Aorta (tissue), 5 donors: ENCODE measurements around the gene IGLON5. TPM values are rescaled to one million over a fixed set of nuclear protein-coding genes. Genes with fewer than 3 reads are reported as not detected.

Source experiments
- ATAC-seq: fragments of 200-7000 bp; cut with Tn5 transposase; one replicate; pipeline ENCODE4 v1.9.1; 2022; ENCODE audit warnings: moderate library complexity; ENCODE audit not compliant: low FRiP score
- DNase-seq, 2 donors: peaks; one replicate each; pipeline ENCODE4 v3.0.0-alpha.2; 2020
- H3K27ac ChIP-seq, 2 donors: one replicate each; pipeline ENCODE4 v1.5.1; 2013; ENCODE audit warnings: low read length in 2 of 2, mild to moderate bottlenecking in 2 of 2, moderate library complexity in 2 of 2, control low read depth in 1 of 2, inconsistent platforms in 1 of 2, low read depth in 1 of 2
- H3K27me3 ChIP-seq, 2 donors: one replicate each; pipeline ENCODE4 v1.6.1; 2013; ENCODE audit warnings: control low read depth in 1 of 2, low read length in 1 of 2, mild to moderate bottlenecking in 1 of 2, moderate library complexity in 1 of 2; ENCODE audit not compliant: insufficient read depth in 2 of 2, control insufficient read depth in 1 of 2
- H3K36me3 ChIP-seq, 2 donors: one replicate each; pipeline ENCODE4 v1.6.1; 2013; ENCODE audit warnings: control low read depth in 1 of 2, low read length in 1 of 2, mild to moderate bottlenecking in 1 of 2; ENCODE audit not compliant: insufficient read depth in 2 of 2, control insufficient read depth in 1 of 2
- H3K4me1 ChIP-seq, 2 donors: one replicate each; pipeline ENCODE4 v1.6.1; 2013; ENCODE audit warnings: low read length in 2 of 2, control low read depth in 1 of 2, mild to moderate bottlenecking in 1 of 2, moderate library complexity in 1 of 2; ENCODE audit not compliant: insufficient read depth in 2 of 2, control insufficient read depth in 1 of 2
- H3K4me3 ChIP-seq, 2 donors: one replicate each; pipeline ENCODE4 v1.5.1; 2013; ENCODE audit warnings: low read length in 2 of 2, control low read depth in 1 of 2, mild to moderate bottlenecking in 1 of 2
- H3K9me3 ChIP-seq: one replicate; pipeline ENCODE4 v1.6.1; 2013; ENCODE audit warnings: mild to moderate bottlenecking, low read length; ENCODE audit not compliant: control insufficient read depth
- WGBS, 2 donors: extraction: QIAGEN DNeasy Blood & Tissue Kit; methylation state at CpG; one replicate each; pipeline ENCODE4 v1.1.7; 2013; 5-methylcytosine and 5-hydroxymethylcytosine counted together
- intact Hi-C, 2 donors: fragments of 100-400 bp; cut with DNase I; formaldehyde crosslinking; loops; one replicate each; pipeline versions ENCODE4 v1.14.2 to v1.15.0; 2022
- polyA plus RNA-seq, 2 donors: library from polyadenylated mRNA; stranded (reverse); fragments of 200-250 nt; gene quantifications; one replicate each; pipeline ENCODE4 v1.2.3, GENCODE V29; 2013
- total RNA-seq, 2 donors: library from RNA; stranded (reverse); fragmentation: NEBNext Ultra II Directional; extraction: Animal tissue kit (Norgen Biotek cat#: 25700); gene quantifications; one replicate each; pipeline ENCODE4 v1.2.1, GENCODE V29; 2021
- donor health status: healthy with polysubstance abuse.
- donor health status: Bipolar disorder and iron deficiency.
- donor health status: DM: no; HTN: no; CAD: no.
- donor health status: DM: no; HTN: no; CAD: no.
- donor health status: DM: yes; HTN: yes; CAD: no.

Gene IGLON5
- total and polyA plus RNA-seq, 4 donors: 0.13 to 0.26 (median 0.24) TPM; not detected in 1

GRCh38 chr19:51370230-51370629 is 58.8 kb downstream of the IGLON5 start:
- Histone ChIP-seq H3K27ac (no peak overlapping the region), H3K36me3 (no peaks in the 10 kb centered on the region), H3K4me1 (no peaks in the 10 kb centered on the region), H3K27me3 (no peaks in the 10 kb centered on the region), H3K4me3 (no peak overlapping the region), H3K9me3 (no peaks in the 10 kb centered on the region)
- 67 to 74% methylated on average over 4 of the region's 4 CpGs for WGBS, 2 donors
- no peak for ATAC-seq
- no peak for DNase-seq
- intact Hi-C loops: no loop called here

GRCh38 chr19:51371186-51371690 is 59.8 kb downstream of the IGLON5 start:
- intact Hi-C loops: no loop called here
- Histone ChIP-seq H3K27me3 (no peaks in the 10 kb centered on the region), H3K27ac (no peak overlapping the region), H3K9me3 (no peaks in the 10 kb centered on the region), H3K36me3 (no peaks in the 10 kb centered on the region), H3K4me1 (no peaks in the 10 kb centered on the region), H3K4me3 (no peak overlapping the region)
- ATAC-seq (no peak), DNase-seq (no peak)
- WGBS, 2 donors: 63 to 70% methylated on average over 8 of the region's 8 CpGs

- Histone ChIP-seq H3K4me1 (no peaks in the 10 kb centered on the region), H3K4me3 (no peak overlapping the region), H3K27ac (no peak overlapping the region), H3K36me3 (no peaks in the 10 kb centered on the region), H3K27me3 (no peaks in the 10 kb centered on the region), H3K9me3 (no peaks in the 10 kb centered on the region)
- DNase-seq (peak in 1 of 2 donors; percentile 73), ATAC-seq (no peak)
- 82 to 87% methylated on average over 18 of the region's 18 CpGs for WGBS, 2 donors
- intact Hi-C loops: no loop called here
These were observed 60.7 kb downstream of the IGLON5 start for GRCh38 chr19:51372021-51372648.

- Histone ChIP-seq H3K9me3 (no peaks in the 10 kb centered on the region), H3K4me1 (no peaks in the 10 kb centered on the region), H3K36me3 (no peaks in the 10 kb centered on the region), H3K27me3 (no peaks in the 10 kb centered on the region), H3K4me3 (no peak within 1 kb of the TSS), H3K27ac (no peak within 1 kb of the TSS)
- ATAC-seq: no peak
- peak in 1 of 2 donors; percentile 32 for DNase-seq
- intact Hi-C loops: no loop called here
- 44 to 49% methylated on average over 9 of the region's 9 CpGs for WGBS, 2 donors
These were observed 61.4 kb downstream of the IGLON5 start, which contains the start of gene NKG7 for GRCh38 chr19:51372649-51373504. NKG7 (minus strand) TSS chr19:51372654; CDS start chr19:51372535, 119 bp downstream.

- no peak overlapping the region for H3K4me3 ChIP-seq
- H3K27ac ChIP-seq: no peak overlapping the region
- no peaks in the 10 kb centered on the region for H3K4me1 ChIP-seq
- intact Hi-C loops: no loop called here
- DNase-seq (peak in 1 of 2 donors; percentile 37), ATAC-seq (no peak)
- no peaks in the 10 kb centered on the region for H3K9me3 ChIP-seq
- 78 to 80% methylated on average over 11 of the region's 11 CpGs for WGBS, 2 donors
- no peaks in the 10 kb centered on the region for H3K36me3 ChIP-seq
- H3K27me3 ChIP-seq: no peaks in the 10 kb centered on the region
These were observed 64.2 kb downstream of the IGLON5 start for GRCh38 chr19:51375504-51376221.

- peaks cover 2% of the 10 kb centered on the region for H3K9me3 ChIP-seq
- 89 to 91% methylated on average over 2 of the region's 2 CpGs for WGBS, 2 donors
- ATAC-seq: no peak
- H3K36me3 ChIP-seq: no peaks in the 10 kb centered on the region
- DNase-seq: peak in 1 of 2 donors; percentile 9
- no peaks in the 10 kb centered on the region for H3K27me3 ChIP-seq
- intact Hi-C loops: no loop called here
- no peaks in the 10 kb centered on the region for H3K4me1 ChIP-seq
- H3K4me3 ChIP-seq: no peak overlapping the region
- H3K27ac ChIP-seq: no peak overlapping the region
These were observed 66.0 kb downstream of the IGLON5 start for GRCh38 chr19:51377422-51377821.

- Histone ChIP-seq H3K27ac (no peak overlapping the region), H3K27me3 (no peaks in the 10 kb centered on the region), H3K4me3 (no peak overlapping the region), H3K4me1 (no peaks in the 10 kb centered on the region), H3K9me3 (peaks cover 2% of the 10 kb centered on the region), H3K36me3 (no peaks in the 10 kb centered on the region)
- peak in 1 of 2 donors; percentile 61 for DNase-seq
- ATAC-seq: no peak
- intact Hi-C loops: no loop called here
- WGBS, 2 donors: 89 to 94% methylated on average over 9 of the region's 9 CpGs
These were observed 68.9 kb downstream of the IGLON5 start for GRCh38 chr19:51380379-51380778.
